Pancreas (tissue), 10 donors: ENCODE data around the gene PML. TPM values are rescaled to one million over a fixed set of nuclear protein-coding genes. Genes with fewer than 3 reads are reported as not detected.

Source experiments
- ATAC-seq, 4 donors: fragments of 200-7000 bp; cut with Tn5 transposase; one replicate each; pipeline versions ENCODE4 v1.8.0 to v1.9.1; 2020; ENCODE audit warnings: mild to moderate bottlenecking in 4 of 4, moderate library complexity in 4 of 4
- DNase-seq, 6 donors: peaks; one replicate each; pipeline ENCODE4 v3.0.0-alpha.2; 2020
- FAIRE-seq: peaks from 2 replicates; lab custom pipeline; 2012; peaks lifted over from hg19 to GRCh38; lab: Jason Lieb, UNC
- H3K27ac ChIP-seq, 4 donors: fragments of 200-600 bp; sonication (generic); 1 replicate in 3 of 4; 2 replicates in 1 of 4; pipeline versions ENCODE4 v1.5.0 to v1.8.0; 2020
- H3K27me3 ChIP-seq, 4 donors: fragments of 200-600 bp; one replicate each; pipeline ENCODE4 v1.8.0; 2021
- H3K36me3 ChIP-seq, 3 donors: fragments of 200-600 bp; sonication (generic) in 1 of 3; one replicate each; pipeline versions ENCODE4 v1.5.0 to v1.8.0; 2020 to 2021
- H3K4me1 ChIP-seq, 3 donors: fragments of 200-600 bp; one replicate each; pipeline ENCODE4 v1.8.0; 2021
- H3K4me3 ChIP-seq, 4 donors: fragments of 200-600 bp; sonication (generic) in 2 of 4; one replicate each; pipeline versions ENCODE4 v1.5.0 to v1.8.0; 2020 to 2021
- H3K9me3 ChIP-seq, 4 donors: fragments of 200-600 bp; one replicate each; pipeline ENCODE4 v1.8.0; 2021
- WGBS, 2 donors: extraction: QIAGEN DNeasy Blood & Tissue Kit; methylation state at CpG; one replicate each; pipeline ENCODE4 v1.1.7; 2013; 5-methylcytosine and 5-hydroxymethylcytosine counted together
- intact Hi-C, 3 donors: fragments of 100-400 bp; cut with DNase I; formaldehyde crosslinking; loops; one replicate each; pipeline versions ENCODE4 v1.11.1 to v1.14.2; 2022
- polyA plus RNA-seq, 2 donors: library from polyadenylated mRNA; stranded (reverse); fragments of 200-250 nt; gene quantifications; one replicate each; pipeline ENCODE4 v1.2.3, GENCODE V29; 2013
- total RNA-seq, 6 donors: library from RNA; stranded (reverse); fragmentation: NEBNext Ultra II Directional in 4 of 6; extraction: Animal tissue kit (Norgen Biotek cat#: 25700) in 4 of 6; gene quantifications; one replicate each; pipeline versions ENCODE4 v1.2.1 to v1.2.4, GENCODE V29; 2021 to 2023
- TF ChIP-seq, protein P1 (sequence below), 4 donors: fragments of 200-600 bp; sonication (generic) in 3 of 4; IDR thresholded peaks; one replicate each; pipeline versions ENCODE4 v1.5.0 to v1.8.0; 2021; ENCODE audit warnings: antibody characterized with exemption in 4 of 4
- donor health status: healthy with polysubstance abuse.
- donor health status: DM: no; HTN: no; CAD: no; lungs with moderate emphysema.
- donor health status: DM: no; HTN: no; CAD: no.
- donor health status: control.
- donor health status: control.
- donor health status: Bipolar disorder and iron deficiency.
- donor health status: DM: yes; HTN: yes; CAD: no.
- donor health status: DM: no; HTN: no; CAD: no.
- donor health status: DM: no; HTN: no; CAD: no.
- donor health status: DM: yes; HTN: yes; CAD: no.

Gene PML
- total and polyA plus RNA-seq, 8 donors, result 10.6 to 31.7 (median 15.4) TPM

DNA sequence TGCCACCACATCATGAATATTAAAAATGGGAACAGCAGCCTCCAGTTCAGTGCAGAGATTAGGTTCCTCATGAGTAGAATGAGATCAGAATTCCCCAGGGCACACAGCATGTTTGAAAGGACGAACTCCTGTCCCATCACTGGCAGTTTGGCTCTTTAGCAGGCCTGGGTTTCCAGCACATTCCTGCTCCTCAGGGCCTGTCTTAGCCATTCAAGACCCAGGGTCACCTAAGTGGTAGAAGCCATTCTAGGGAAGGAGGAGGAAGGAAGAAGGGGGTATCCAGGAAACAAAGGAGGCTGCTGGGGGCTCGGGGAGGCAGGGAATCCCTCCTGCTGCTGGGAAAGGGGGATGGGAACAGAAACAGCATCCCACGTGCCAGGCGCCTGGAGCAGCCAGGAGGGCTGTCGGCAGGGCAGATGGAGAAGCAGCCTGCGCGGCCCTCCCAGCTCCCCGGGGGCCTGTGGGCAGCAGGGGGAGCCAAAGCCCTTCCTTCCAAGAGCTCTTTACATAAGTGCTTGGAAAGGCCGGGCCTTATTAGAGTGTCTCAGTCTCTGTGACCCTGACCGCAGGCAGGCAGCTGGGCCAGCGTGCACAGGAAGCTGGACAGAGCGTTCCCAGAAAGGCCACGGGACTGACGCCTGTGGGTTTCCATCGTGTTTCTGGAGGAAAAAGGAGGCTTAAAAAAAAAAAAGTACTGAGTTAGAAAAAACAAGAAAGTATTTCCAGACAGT lies 43.5 kb upstream of the PML start:
- Histone ChIP-seq H3K4me3 (no peak overlapping the region), H3K9me3 (no peaks in the 10 kb centered on the region), H3K36me3 (no peaks in the 10 kb centered on the region), H3K27me3 (no peaks in the 10 kb centered on the region), H3K27ac (peak overlapping the region; percentile 4 to 80 (median 44)), H3K4me1 (peaks cover 0 to 6% (median 4%) of the 10 kb centered on the region in 3 donors)
- TF ChIP-seq, protein P1, sequence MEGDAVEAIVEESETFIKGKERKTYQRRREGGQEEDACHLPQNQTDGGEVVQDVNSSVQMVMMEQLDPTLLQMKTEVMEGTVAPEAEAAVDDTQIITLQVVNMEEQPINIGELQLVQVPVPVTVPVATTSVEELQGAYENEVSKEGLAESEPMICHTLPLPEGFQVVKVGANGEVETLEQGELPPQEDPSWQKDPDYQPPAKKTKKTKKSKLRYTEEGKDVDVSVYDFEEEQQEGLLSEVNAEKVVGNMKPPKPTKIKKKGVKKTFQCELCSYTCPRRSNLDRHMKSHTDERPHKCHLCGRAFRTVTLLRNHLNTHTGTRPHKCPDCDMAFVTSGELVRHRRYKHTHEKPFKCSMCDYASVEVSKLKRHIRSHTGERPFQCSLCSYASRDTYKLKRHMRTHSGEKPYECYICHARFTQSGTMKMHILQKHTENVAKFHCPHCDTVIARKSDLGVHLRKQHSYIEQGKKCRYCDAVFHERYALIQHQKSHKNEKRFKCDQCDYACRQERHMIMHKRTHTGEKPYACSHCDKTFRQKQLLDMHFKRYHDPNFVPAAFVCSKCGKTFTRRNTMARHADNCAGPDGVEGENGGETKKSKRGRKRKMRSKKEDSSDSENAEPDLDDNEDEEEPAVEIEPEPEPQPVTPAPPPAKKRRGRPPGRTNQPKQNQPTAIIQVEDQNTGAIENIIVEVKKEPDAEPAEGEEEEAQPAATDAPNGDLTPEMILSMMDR (IDR thresholded peaks at IDR 0.05), result peak; percentile 43 to 71 (median 61)
- FAIRE-seq, result peak; percentile 49
- ATAC-seq, result peak; percentile 96 to 99 (median 98)
- whole genome bisulfite sequencing, 2 donors, result 12 to 17% methylated on average over 15 of the region's 15 CpGs
- DNase-seq, result peak; percentile 85 to 93 (median 88)
- intact Hi-C loops, result no loop called here

DNA sequence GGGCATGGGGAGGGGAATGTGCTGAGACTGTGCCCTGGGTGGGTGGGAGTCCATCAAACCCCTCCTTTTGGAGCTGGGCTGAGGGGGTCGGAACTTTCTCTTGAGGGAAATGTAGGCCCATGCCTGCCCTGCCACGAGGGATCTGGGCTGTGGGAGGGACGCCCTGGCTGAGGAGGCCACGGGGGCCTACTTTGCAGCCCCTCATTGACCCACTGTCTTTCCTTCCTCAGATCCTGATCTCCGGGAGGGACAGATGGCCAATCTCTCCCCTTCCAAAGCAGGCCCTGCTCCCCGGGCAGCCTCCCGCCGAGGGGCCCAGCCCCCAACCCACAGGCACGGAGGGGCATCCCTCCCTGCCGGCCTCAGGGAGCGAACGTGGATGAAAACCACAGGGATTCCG lies 42.9 kb upstream of the PML start:
- peaks cover 0 to 6% (median 4%) of the 10 kb centered on the region in 3 donors for H3K4me1 ChIP-seq
- peak overlapping the region; percentile 4 to 80 (median 44) for H3K27ac ChIP-seq
- no peaks in the 10 kb centered on the region for H3K36me3 ChIP-seq
- WGBS, 2 donors, result 72 to 79% methylated on average over 13 of the region's 13 CpGs
- no peak for DNase-seq
- no peaks in the 10 kb centered on the region for H3K9me3 ChIP-seq
- TF ChIP-seq, protein P1 (IDR thresholded peaks at IDR 0.05), result no peak
- intact Hi-C loops, result no loop called here
- FAIRE-seq, result no peak
- H3K27me3 ChIP-seq, result no peaks in the 10 kb centered on the region
- no peak overlapping the region for H3K4me3 ChIP-seq
- peak in 1 of 4 donors; percentile 12 for ATAC-seq

DNA sequence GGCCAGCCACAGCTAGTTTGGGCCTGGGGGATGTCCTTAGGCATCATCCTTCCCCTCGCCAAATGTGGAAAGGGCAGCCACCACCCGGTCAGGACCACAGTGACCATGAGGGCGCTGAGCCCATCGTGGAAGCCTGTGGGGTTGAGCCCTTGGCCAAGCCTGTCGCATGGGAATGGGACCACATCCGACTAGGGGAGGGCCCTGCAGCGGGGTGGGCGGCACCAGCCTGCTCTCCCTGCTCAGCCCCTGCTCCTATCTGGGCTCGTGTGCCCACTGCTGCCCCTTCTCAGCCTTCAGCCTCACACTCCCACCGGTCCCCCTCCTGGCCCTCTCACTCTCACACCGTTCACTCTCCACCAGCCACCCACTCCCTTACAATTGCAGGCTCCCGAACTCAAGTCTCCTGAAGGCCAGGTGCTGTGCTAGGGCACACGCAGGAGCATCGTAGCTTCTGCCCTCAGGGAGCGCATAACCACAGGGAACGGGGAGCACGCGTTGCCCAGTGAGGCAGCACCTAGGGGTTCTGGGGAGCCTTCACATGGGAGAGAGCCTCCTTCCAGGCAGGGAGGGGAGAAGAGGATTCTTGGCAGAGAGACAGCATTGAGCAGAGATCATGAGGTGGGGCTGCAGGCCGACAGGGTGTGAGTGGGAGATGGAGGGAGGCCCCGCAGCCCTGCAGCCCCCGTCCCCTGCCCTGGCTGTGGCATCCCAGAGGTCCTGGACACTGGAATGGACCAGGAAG lies 42.2 kb upstream of the PML start:
- peaks cover 0 to 6% (median 4%) of the 10 kb centered on the region in 3 donors for H3K4me1 ChIP-seq
- no peaks in the 10 kb centered on the region for H3K9me3 ChIP-seq
- WGBS, 2 donors, result 87 to 93% methylated on average over 18 to 21 of the region's 21 CpGs
- intact Hi-C loops, result no loop called here
- FAIRE-seq (no peak), DNase-seq (no peak), ATAC-seq (no peak)
- peak overlapping the region in 2 of 4 donors; percentile 4 to 80 for H3K27ac ChIP-seq
- H3K27me3 ChIP-seq, result no peaks in the 10 kb centered on the region
- no peak overlapping the region for H3K4me3 ChIP-seq
- H3K36me3 ChIP-seq, result no peaks in the 10 kb centered on the region
- TF ChIP-seq, protein P1 (IDR thresholded peaks at IDR 0.05), result no peak

DNA sequence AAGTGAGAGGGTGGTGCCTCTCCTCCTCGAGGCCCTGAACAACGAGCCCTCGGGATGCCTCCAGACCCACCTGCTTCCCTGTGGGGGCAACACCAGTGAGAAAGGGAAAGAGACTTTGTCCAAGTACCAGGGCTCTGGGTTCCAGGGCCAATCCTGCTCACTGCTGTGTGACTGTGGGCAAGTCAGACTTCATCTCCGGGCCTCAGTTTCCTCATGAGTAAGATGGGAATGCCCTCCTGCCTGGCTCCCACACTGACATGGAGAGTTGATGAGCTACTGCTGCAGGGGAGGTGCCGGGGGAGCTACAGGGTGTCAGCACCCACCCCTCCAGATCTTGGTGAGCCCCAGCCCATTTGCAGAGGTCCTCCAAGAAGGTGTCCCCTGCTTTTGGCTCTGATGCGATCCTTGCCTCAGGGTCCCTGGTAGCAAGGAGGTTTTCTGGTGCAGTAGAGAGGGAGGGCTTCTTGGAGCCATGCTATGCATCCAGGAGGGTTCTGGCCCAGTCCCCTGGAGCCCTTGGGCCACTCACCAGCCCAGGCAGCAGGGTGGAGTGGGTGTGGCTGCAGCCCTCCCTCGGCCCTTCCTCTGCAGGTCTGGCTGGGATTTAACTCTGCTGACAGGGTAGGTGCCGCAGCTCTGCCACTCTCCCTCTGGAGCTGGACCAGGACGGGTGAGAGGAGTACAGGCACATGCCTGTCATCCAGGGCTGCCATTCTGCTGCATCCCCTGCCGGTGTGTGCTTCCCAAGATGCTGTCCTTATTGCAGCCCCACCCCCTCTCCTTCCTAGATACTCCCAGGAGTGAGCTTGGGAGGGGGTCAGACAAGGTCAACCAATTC lies 41.4 kb upstream of the PML start:
- peaks cover 0 to 6% (median 4%) of the 10 kb centered on the region in 3 donors for H3K4me1 ChIP-seq
- DNase-seq, result no peak
- intact Hi-C loops, result no loop called here
- no peak overlapping the region for H3K4me3 ChIP-seq
- ATAC-seq, result no peak
- no peaks in the 10 kb centered on the region for H3K36me3 ChIP-seq
- H3K9me3 ChIP-seq, result no peaks in the 10 kb centered on the region
- TF ChIP-seq, protein P1 (IDR thresholded peaks at IDR 0.05), result no peak
- H3K27ac ChIP-seq, result no peak overlapping the region
- no peak for FAIRE-seq
- H3K27me3 ChIP-seq, result no peaks in the 10 kb centered on the region
- 76 to 85% methylated on average over 10 of the region's 10 CpGs for WGBS, 2 donors
